IMR-90 (cell line): ENCODE results near the gene EXOC3L2. TPM values are rescaled to one million over a fixed set of nuclear protein-coding genes. Genes with fewer than 3 reads are reported as not detected.

Source experiments
- ATAC-seq: fragments of 200-7000 bp; cut with Tn5 transposase; 2 replicates; pipeline ENCODE4 v1.9.1; 2020; ENCODE audit warnings: low read depth, mild to moderate bottlenecking, moderate library complexity
- BruUV-seq: library from RNA; stranded (reverse); fragments of 400-500 nt; replicated peaks from 2 replicates; lab custom pipeline; 2021; lab: Mats Ljungman, UMichigan
- CTCF ChIA-PET: fragments of 300-600 bp; formaldehyde crosslinking; extraction: SDS; loops from one replicate; lab custom pipeline; 2021; ENCODE audit warnings: antibody characterized with exemption; lab: Yijun Ruan, JAX
- POLR2A ChIA-PET: fragments of 300-600 bp; sonication (Branson Sonifier 250); formaldehyde crosslinking; loops from one replicate; lab custom pipeline; 2022; ENCODE audit warnings: antibody characterized with exemption; ENCODE audit not compliant: unreplicated experiment; lab: Charles Lee
- DNase-seq: peaks from one replicate; pipeline ENCODE4 v3.0.0; 2013
- H2AFZ ChIP-seq: replicated peaks from 2 replicates; pipeline ENCODE3; 2013; ENCODE audit warnings: low read length, mild to moderate bottlenecking; ENCODE audit not compliant: poor library complexity
- H2AK5ac ChIP-seq: 2 replicates; pipeline ENCODE4 v1.6.1; 2013; ENCODE audit warnings: low read depth, low read length, inconsistent platforms
- H2AK9ac ChIP-seq: replicated peaks from 2 replicates; pipeline ENCODE3; 2013; ENCODE audit warnings: mild to moderate bottlenecking, low read depth, low read length, moderate library complexity; ENCODE audit not compliant: poor library complexity
- H2BK120ac ChIP-seq: 2 replicates; pipeline ENCODE4 v1.6.1; 2013; ENCODE audit warnings: low read depth, low read length, inconsistent platforms
- H2BK15ac ChIP-seq: 3 replicates; pipeline ENCODE4 v1.6.1; 2013; ENCODE audit warnings: low read depth, low read length, inconsistent platforms
- H2BK20ac ChIP-seq: 2 replicates; pipeline ENCODE4 v1.6.1; 2013; ENCODE audit warnings: low read depth, mild to moderate bottlenecking, inconsistent platforms, low read length, moderate library complexity
- H2BK5ac ChIP-seq: 2 replicates; pipeline ENCODE4 v1.6.1; 2013; ENCODE audit warnings: mild to moderate bottlenecking, low read depth, low read length, inconsistent platforms; ENCODE audit not compliant: poor library complexity, severe bottlenecking
- H3K14ac ChIP-seq: replicated peaks from 2 replicates; pipeline ENCODE4 v1.6.1; 2013; ENCODE audit warnings: low read depth, low read length, inconsistent platforms
- H3K18ac ChIP-seq: 2 replicates; pipeline ENCODE4 v1.6.1; 2013; ENCODE audit warnings: low read depth, low read length, control low read depth
- H3K23ac ChIP-seq: 2 replicates; pipeline ENCODE4 v1.6.1; 2013; ENCODE audit warnings: low read depth, low read length, inconsistent platforms
- H3K27ac ChIP-seq: 2 replicates; pipeline ENCODE4 v1.5.1; 2013; ENCODE audit warnings: mild to moderate bottlenecking, control low read depth, low read length; ENCODE audit not compliant: insufficient read depth
- H3K27me3 ChIP-seq: 2 replicates; pipeline ENCODE4 v1.6.1; 2013; ENCODE audit warnings: low read length; ENCODE audit not compliant: control insufficient read depth, insufficient read depth
- H3K36me3 ChIP-seq: 2 replicates; pipeline ENCODE4 v1.6.1; 2013; ENCODE audit warnings: low read length, mixed read lengths; ENCODE audit not compliant: control insufficient read depth, insufficient read depth
- H3K4ac ChIP-seq: 2 replicates; pipeline ENCODE4 v1.6.1; 2013; ENCODE audit warnings: low read depth, low read length, inconsistent platforms
- H3K4me1 ChIP-seq: 2 replicates; pipeline ENCODE4 v1.6.1; 2013; ENCODE audit warnings: low read length, mixed read lengths; ENCODE audit not compliant: control insufficient read depth, insufficient read depth
- H3K4me2 ChIP-seq: 2 replicates; pipeline ENCODE4 v1.6.1; 2013; ENCODE audit warnings: low read depth, mild to moderate bottlenecking, control low read depth, low read length, moderate library complexity
- H3K4me3 ChIP-seq: 2 replicates; pipeline ENCODE4 v1.5.1; 2013; ENCODE audit warnings: low read depth, mild to moderate bottlenecking, control low read depth, low read length, moderate library complexity; ENCODE audit not compliant: insufficient read depth
- H3K56ac ChIP-seq: 2 replicates; pipeline ENCODE4 v1.6.1; 2013; ENCODE audit warnings: low read length, inconsistent platforms; ENCODE audit not compliant: insufficient read depth; ENCODE audit errors: extremely low read depth
- H3K79me1 ChIP-seq, 2 experiments: 2 replicates each; pipeline ENCODE4 v1.6.1; 2013; ENCODE audit warnings: low read length in 2 of 2, inconsistent platforms in 1 of 2, low read depth in 1 of 2
- H3K9ac ChIP-seq: 2 replicates; pipeline ENCODE4 v1.6.1; 2013; ENCODE audit warnings: low read depth, low read length, control low read depth
- H3K9me1 ChIP-seq: 2 replicates; pipeline ENCODE4 v1.6.1; 2013; ENCODE audit warnings: low read length, inconsistent platforms; ENCODE audit not compliant: insufficient read depth
- H3K9me3 ChIP-seq: 2 replicates; pipeline ENCODE4 v1.6.1; 2013; ENCODE audit warnings: low read length; ENCODE audit not compliant: control insufficient read depth, insufficient read depth
- H4K20me1 ChIP-seq: 2 replicates; pipeline ENCODE4 v1.6.1; 2013; ENCODE audit warnings: low read length, inconsistent platforms; ENCODE audit not compliant: insufficient read depth
- H4K5ac ChIP-seq: 2 replicates; pipeline ENCODE4 v1.6.1; 2013; ENCODE audit warnings: mild to moderate bottlenecking, low read depth, low read length, control low read depth
- H4K8ac ChIP-seq, 2 experiments: 2 replicates each; pipeline ENCODE4 v1.6.1; 2013; ENCODE audit warnings: low read depth in 2 of 2, low read length in 2 of 2, control low read depth in 1 of 2, inconsistent platforms in 1 of 2
- H4K91ac ChIP-seq: 2 replicates; pipeline ENCODE4 v1.6.1; 2013; ENCODE audit warnings: low read depth, low read length, inconsistent platforms; ENCODE audit not compliant: insufficient read depth
- CHD1 ChIP-seq: IDR thresholded peaks from 2 replicates; pipeline ENCODE4 v1.6.1; 2012; ENCODE audit warnings: low read depth, low read length, improper control_type of control experiment
- FOS ChIP-seq: fragments of 150-350 bp; IDR thresholded peaks from 2 replicates; pipeline ENCODE4 v1.6.1; 2016; ENCODE audit warnings: low read depth, low read length
- MAFK ChIP-seq: IDR thresholded peaks from 2 replicates; pipeline ENCODE4 v1.6.1; 2012; ENCODE audit warnings: low read depth, low read length, improper control_type of control experiment
- MAZ ChIP-seq: IDR thresholded peaks from 2 replicates; pipeline ENCODE4 v1.6.1; 2012; ENCODE audit warnings: low read depth, mild to moderate bottlenecking, low read length, improper control_type of control experiment, moderate library complexity, borderline replicate concordance
- MXI1 ChIP-seq: IDR thresholded peaks from 2 replicates; pipeline ENCODE4 v1.6.1; 2012; ENCODE audit warnings: low read depth, mild to moderate bottlenecking, low read length, moderate library complexity, borderline replicate concordance
- NFE2L2 ChIP-seq: fragments of 150-350 bp; IDR thresholded peaks from 2 replicates; pipeline ENCODE4 v1.6.1; 2016; ENCODE audit warnings: low read depth, mild to moderate bottlenecking, low read length
- RAD21 ChIP-seq: IDR thresholded peaks from 2 replicates; pipeline ENCODE4 v1.6.1; 2012; ENCODE audit warnings: low read length, improper control_type of control experiment
- RFX5 ChIP-seq: IDR thresholded peaks from 2 replicates; pipeline ENCODE4 v1.8.0; 2012; ENCODE audit warnings: low read depth, mild to moderate bottlenecking, low read length, moderate library complexity
- SMC3 ChIP-seq: fragments of 150-350 bp; IDR thresholded peaks from 2 replicates; pipeline ENCODE4 v1.6.1; 2016; ENCODE audit warnings: low read depth, mild to moderate bottlenecking, antibody characterized with exemption, low read length, moderate library complexity
- WGBS, 2 experiments: methylation state at CpG; one replicate each; pipeline versions ENCODE4 v1.1.5 to v1.1.7; 2013; ENCODE audit warnings: missing lambda C conversion rate in 2 of 2; ENCODE audit not compliant: insufficient read length in 1 of 2; ENCODE audit errors: extremely low coverage in 2 of 2; 5-methylcytosine and 5-hydroxymethylcytosine counted together
- dilution Hi-C: fragments of 300-500 bp; cut with HindIII; formaldehyde crosslinking; loops from one replicate; pipeline ENCODE4 v1.14.3; 2018; ENCODE audit warnings: low sequenced_read_pairs; ENCODE audit not compliant: unreplicated experiment
- in situ Hi-C: fragments of 300-500 bp; cut with MboI; formaldehyde crosslinking; loops from 3 replicates; pipeline ENCODE4 v1.14.3; 2019; ENCODE audit warnings: low sequenced_read_pairs, inconsistent platforms, mixed read lengths
- intact Hi-C: fragments of 100-400 bp; cut with micrococcal nuclease; formaldehyde crosslinking; loops from 2 replicates; pipeline ENCODE4 v1.10.0; 2022
- polyA plus RNA-seq, 3 experiments: library from polyadenylated mRNA; depleted of rRNA; stranded (reverse); fragments of >200 nt; gene quantifications; 2 replicates each; pipeline ENCODE4 v1.2.3, GENCODE V29; 2012; ENCODE audit warnings: low replicate concordance in 1 of 3
- total RNA-seq: library from RNA; depleted of rRNA; stranded (reverse); fragments of >200 nt; gene quantifications from 2 replicates; pipeline ENCODE4 v1.2.3, GENCODE V29; 2012
- TF ChIP-seq, protein P1 (sequence below): fragments of 150-350 bp; IDR thresholded peaks from 2 replicates; pipeline ENCODE4 v1.6.1; 2016; ENCODE audit warnings: low read depth, mild to moderate bottlenecking, low read length, moderate library complexity, borderline replicate concordance

EXOC3L2 gene
- total and polyA plus RNA-seq, 2 of the 4 experiments (the other 2 are of a cell fraction) = 0.03 TPM; not detected in 1

DNA sequence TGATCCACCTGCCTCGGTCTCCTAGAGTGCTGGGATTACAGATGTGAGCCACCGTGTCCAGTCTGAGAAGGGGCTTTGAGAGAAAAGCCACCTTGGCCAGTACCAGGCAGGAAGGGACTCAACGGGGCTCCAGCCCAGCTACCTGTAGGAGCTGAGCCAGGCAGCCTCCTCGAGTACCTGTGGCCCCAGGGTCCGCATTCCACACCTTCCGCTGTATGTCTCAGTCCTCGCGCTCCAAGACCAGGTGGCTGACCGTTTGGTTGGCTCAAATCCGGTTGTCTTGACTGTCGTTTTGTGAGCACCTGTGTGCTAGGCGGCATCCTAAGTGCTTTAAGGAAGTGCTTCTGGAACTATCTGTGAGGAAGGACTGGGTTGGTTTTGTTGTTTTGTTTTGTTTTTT, 22.1 kb upstream of the EXOC3L2 start:
- POLR2A ChIA-PET = no interaction called here
- H2AK5ac ChIP-seq = no peak overlapping the region
- no peak for ATAC-seq
- no peak overlapping the region for H4K91ac ChIP-seq
- no peak overlapping the region for H2BK15ac ChIP-seq
- no peaks in the 10 kb centered on the region for H3K4me1 ChIP-seq
- no peak overlapping the region for H2BK20ac ChIP-seq
- H3K4me3 ChIP-seq = no peak overlapping the region
- H3K9me1 ChIP-seq = 0 out of 2 replicates have a peak, but pooled peaks cover 7% of the 10 kb centered on the region
- no TSS peak for BruUV-seq
- H3K14ac ChIP-seq = no peak overlapping the region
- H3K9ac ChIP-seq = no peak overlapping the region
- TF ChIP-seq MAZ = no peak
- no peak for TF ChIP-seq RFX5
- no peak for TF ChIP-seq RAD21
- TF ChIP-seq NFE2L2 = no peak
- TF ChIP-seq MXI1 = no peak
- no peak for TF ChIP-seq CHD1
- no peak for TF ChIP-seq MAFK
- no peak for TF ChIP-seq FOS
- TF ChIP-seq, protein P1, sequence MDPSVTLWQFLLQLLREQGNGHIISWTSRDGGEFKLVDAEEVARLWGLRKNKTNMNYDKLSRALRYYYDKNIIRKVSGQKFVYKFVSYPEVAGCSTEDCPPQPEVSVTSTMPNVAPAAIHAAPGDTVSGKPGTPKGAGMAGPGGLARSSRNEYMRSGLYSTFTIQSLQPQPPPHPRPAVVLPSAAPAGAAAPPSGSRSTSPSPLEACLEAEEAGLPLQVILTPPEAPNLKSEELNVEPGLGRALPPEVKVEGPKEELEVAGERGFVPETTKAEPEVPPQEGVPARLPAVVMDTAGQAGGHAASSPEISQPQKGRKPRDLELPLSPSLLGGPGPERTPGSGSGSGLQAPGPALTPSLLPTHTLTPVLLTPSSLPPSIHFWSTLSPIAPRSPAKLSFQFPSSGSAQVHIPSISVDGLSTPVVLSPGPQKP = no peak
- TF ChIP-seq SMC3 = no peak
- CTCF ChIA-PET = no interaction called here
- no peak overlapping the region for H2AFZ ChIP-seq
- H4K20me1 ChIP-seq = 0 out of 2 replicates have a peak, but pooled peaks cover 9% of the 10 kb centered on the region
- WGBS, 2 experiments = 96% methylated on average over 7 of the region's 12 CpGs; no CpG with 5 or more reads in 1 of the 2 experiments
- H4K8ac ChIP-seq = no peak overlapping the region
- peaks cover 50% of the 10 kb centered on the region for H3K36me3 ChIP-seq
- no peak overlapping the region for H3K23ac ChIP-seq
- no peaks in the 10 kb centered on the region for H3K9me3 ChIP-seq
- in situ Hi-C loops (no loop called here), dilution Hi-C loops (no loop called here), intact Hi-C loops (no loop called here)
- H2BK5ac ChIP-seq = no peak overlapping the region
- no peak overlapping the region for H3K18ac ChIP-seq
- no peak overlapping the region for H2BK120ac ChIP-seq
- no peak overlapping the region for H3K4me2 ChIP-seq
- H3K27ac ChIP-seq = no peak overlapping the region
- peaks cover 8 to 19% of the 10 kb centered on the region in 2 experiments; a peak in 3 of 4 replicates for H3K79me1 ChIP-seq
- no peak overlapping the region for H4K5ac ChIP-seq
- H2AK9ac ChIP-seq = no peak overlapping the region
- no peak overlapping the region for H3K4ac ChIP-seq
- DNase-seq = no peak
- no peaks in the 10 kb centered on the region for H3K27me3 ChIP-seq
- H3K56ac ChIP-seq = no peak overlapping the region
